Naive thymus-derived CD8-positive, alpha-beta T cell (primary cell): ENCODE results near the gene SLC24A1. TPM values are rescaled to one million over a fixed set of nuclear protein-coding genes. Genes with fewer than 3 reads are reported as not detected.

Experiments used
- ATAC-seq, 2 donors: fragments of 150-1000 bp; cut with Tn5 transposase in 1 of 2; sonication (Bioruptor Pico), chemical (Tn5 transposase) in 1 of 2; 1 replicate in 1 of 2; 2 replicates in 1 of 2; pipeline ENCODE4 v1.10.0; 2021; ENCODE audit warnings: mild to moderate bottlenecking in 2 of 2, moderate library complexity in 2 of 2
- POLR2A ChIA-PET: fragments of 350-600 bp; sonication (Branson Sonifier 250); formaldehyde crosslinking; loops from one replicate; lab custom pipeline; 2021; ENCODE audit warnings: antibody characterized with exemption; lab: Charles Lee
- DNase-seq, 10 donors: peaks; one replicate each; pipeline versions ENCODE4 v3.0.0 to v3.0.0-alpha.2; 2020 to 2022
- H3K27ac Mint-ChIP-seq, 10 donors: one replicate each; pipeline ENCODE4 v1.8.0; 2020 to 2022; ENCODE audit warnings: mild to moderate bottlenecking in 10 of 10, mixed read lengths in 10 of 10, moderate library complexity in 4 of 10, inconsistent platforms in 1 of 10
- H3K27me3 Mint-ChIP-seq, 5 donors: one replicate each; pipeline ENCODE4 v1.8.0; 2021 to 2022; ENCODE audit warnings: mixed read lengths in 5 of 5
- H3K36me3 Mint-ChIP-seq, 3 donors: one replicate each; pipeline ENCODE4 v1.8.0; 2020 to 2022; ENCODE audit warnings: mixed read lengths in 3 of 3, mild to moderate bottlenecking in 2 of 3, inconsistent platforms in 1 of 3
- H3K4me1 Mint-ChIP-seq, 4 donors: one replicate each; pipeline ENCODE4 v1.8.0; 2021 to 2022; ENCODE audit warnings: mixed read lengths in 4 of 4
- H3K4me3 Mint-ChIP-seq, 10 donors: one replicate each; pipeline ENCODE4 v1.8.0; 2020 to 2022; ENCODE audit warnings: mild to moderate bottlenecking in 10 of 10, mixed read lengths in 10 of 10, moderate library complexity in 6 of 10, inconsistent platforms in 1 of 10
- H3K9me3 Mint-ChIP-seq, 9 donors: one replicate each; pipeline ENCODE4 v1.8.0; 2020 to 2022; ENCODE audit warnings: mixed read lengths in 9 of 9, mild to moderate bottlenecking in 3 of 9, inconsistent platforms in 1 of 9, moderate library complexity in 1 of 9
- polyA plus RNA-seq, 3 donors: library from polyadenylated mRNA; unstranded; fragments of 300-500 nt; fragmentation: Illumina TruSeq; gene quantifications; one replicate each; pipeline ENCODE4 v1.2.3, GENCODE V29; 2021
- total RNA-seq, 8 experiments: library from RNA in 2 of 8; stranded (reverse) in 2 of 8; gene quantifications; one replicate each; pipeline ENCODE4 v1.2.3 and lab custom pipeline; 2021 to 2026

Gene SLC24A1
- total and polyA plus RNA-seq, 5 experiments from 2014 or later = 0.93 to 6.6 (median 2.4) TPM

- Mint-ChIP-seq H3K4me1 (no peaks in the 10 kb centered on the region), H3K27me3 (no peaks in the 10 kb centered on the region), H3K4me3 (no peak overlapping the region), H3K27ac (no peak overlapping the region), H3K36me3 (peaks cover 0 to 28% (median 12%) of the 10 kb centered on the region in 3 donors), H3K9me3 (no peaks in the 10 kb centered on the region)
- POLR2A ChIA-PET = no interaction called here
- ATAC-seq (no peak), DNase-seq (no peak)
Observed at GRCh38 chr15:65623103-65623502, 1.4 kb downstream of the SLC24A1 start.

GRCh38 chr15:65626856-65627255 lies 5.1 kb downstream of the SLC24A1 start:
- H3K27me3 Mint-ChIP-seq = no peaks in the 10 kb centered on the region
- POLR2A ChIA-PET = no interaction called here
- H3K4me3 Mint-ChIP-seq = no peak overlapping the region
- H3K36me3 Mint-ChIP-seq = peaks cover 0 to 22% (median 17%) of the 10 kb centered on the region in 3 donors
- no peak for ATAC-seq
- H3K4me1 Mint-ChIP-seq = peaks cover 0 to 5% (median 2%) of the 10 kb centered on the region in 4 donors
- DNase-seq = no peak
- no peaks in the 10 kb centered on the region for H3K9me3 Mint-ChIP-seq
- no peak overlapping the region for H3K27ac Mint-ChIP-seq

GRCh38 chr15:65629548-65629947 lies 7.8 kb downstream of the SLC24A1 start:
- no peak overlapping the region for H3K4me3 Mint-ChIP-seq
- H3K9me3 Mint-ChIP-seq = no peaks in the 10 kb centered on the region
- POLR2A ChIA-PET = no interaction called here
- no peak overlapping the region for H3K27ac Mint-ChIP-seq
- ATAC-seq (no peak), DNase-seq (no peak)
- peaks cover 0 to 6% (median 2%) of the 10 kb centered on the region in 4 donors for H3K4me1 Mint-ChIP-seq
- H3K36me3 Mint-ChIP-seq = peaks cover 0 to 17% (median 11%) of the 10 kb centered on the region in 3 donors
- H3K27me3 Mint-ChIP-seq = no peaks in the 10 kb centered on the region

GRCh38 chr15:65630760-65631159 lies 9.0 kb downstream of the SLC24A1 start:
- Mint-ChIP-seq H3K27ac (no peak overlapping the region), H3K4me1 (peaks cover 0 to 6% (median 2%) of the 10 kb centered on the region in 4 donors), H3K9me3 (no peaks in the 10 kb centered on the region), H3K27me3 (no peaks in the 10 kb centered on the region), H3K4me3 (no peak overlapping the region), H3K36me3 (peaks cover 0 to 13% (median 7%) of the 10 kb centered on the region in 3 donors)
- POLR2A ChIA-PET = no interaction called here
- ATAC-seq (no peak), DNase-seq (no peak)

GRCh38 chr15:65631503-65631902 lies 9.8 kb downstream of the SLC24A1 start:
- peaks cover 0 to 7% (median 6%) of the 10 kb centered on the region in 3 donors for H3K36me3 Mint-ChIP-seq
- DNase-seq (no peak), ATAC-seq (no peak)
- no peaks in the 10 kb centered on the region for H3K9me3 Mint-ChIP-seq
- H3K27me3 Mint-ChIP-seq = no peaks in the 10 kb centered on the region
- H3K4me1 Mint-ChIP-seq = peaks cover 0 to 6% (median 2%) of the 10 kb centered on the region in 4 donors
- H3K4me3 Mint-ChIP-seq = peak overlapping the region in 1 of 10 donors; percentile 31
- H3K27ac Mint-ChIP-seq = no peak overlapping the region
- POLR2A ChIA-PET = no interaction called here

- no peak for ATAC-seq
- H3K4me1 Mint-ChIP-seq = peaks cover 0 to 8% (median 3%) of the 10 kb centered on the region in 4 donors
- POLR2A ChIA-PET = no interaction called here
Observed at GRCh38 chr15:65632780-65633375, 11.1 kb downstream of the SLC24A1 start.

GRCh38 chr15:65633752-65634151 lies 12.0 kb downstream of the SLC24A1 start:
- H3K4me3 Mint-ChIP-seq = no peak overlapping the region
- no peaks in the 10 kb centered on the region for H3K9me3 Mint-ChIP-seq
- DNase-seq (no peak), ATAC-seq (no peak)
- peak overlapping the region in 1 of 10 donors; percentile 66 for H3K27ac Mint-ChIP-seq
- peaks cover 0 to 4% (median 3%) of the 10 kb centered on the region in 3 donors for H3K36me3 Mint-ChIP-seq
- POLR2A ChIA-PET = no interaction called here
- no peaks in the 10 kb centered on the region for H3K27me3 Mint-ChIP-seq
- peaks cover 6 to 14% (median 8%) of the 10 kb centered on the region in 4 donors for H3K4me1 Mint-ChIP-seq

More at GRCh38 chr15:65632780-65633375, 11.1 kb downstream of the SLC24A1 start:
- no peak for DNase-seq
- no peak overlapping the region for H3K27ac Mint-ChIP-seq
- peaks cover 0 to 4% (median 3%) of the 10 kb centered on the region in 3 donors for H3K36me3 Mint-ChIP-seq
- H3K9me3 Mint-ChIP-seq = no peaks in the 10 kb centered on the region
- H3K4me3 Mint-ChIP-seq = no peak overlapping the region
- H3K27me3 Mint-ChIP-seq = no peaks in the 10 kb centered on the region

- Mint-ChIP-seq H3K4me1 (peaks cover 9 to 20% (median 11%) of the 10 kb centered on the region in 4 donors), H3K27ac (peak overlapping the region in 1 of 10 donors; percentile 66), H3K9me3 (no peaks in the 10 kb centered on the region), H3K36me3 (peaks cover 0 to 3% (median 2%) of the 10 kb centered on the region in 3 donors), H3K27me3 (no peaks in the 10 kb centered on the region), H3K4me3 (no peak overlapping the region)
- DNase-seq (no peak), ATAC-seq (no peak)
- POLR2A ChIA-PET = no interaction called here
Observed at GRCh38 chr15:65634356-65634755, 12.6 kb downstream of the SLC24A1 start.

GRCh38 chr15:65638109-65638508 lies 16.4 kb downstream of the SLC24A1 start:
- Mint-ChIP-seq H3K27ac (peak overlapping the region in 1 of 10 donors; percentile 41), H3K4me1 (peaks cover 8 to 14% (median 10%) of the 10 kb centered on the region in 4 donors), H3K36me3 (peaks cover 0 to 3% (median 0%) of the 10 kb centered on the region in 3 donors), H3K9me3 (no peaks in the 10 kb centered on the region), H3K4me3 (no peak overlapping the region), H3K27me3 (no peaks in the 10 kb centered on the region)
- POLR2A ChIA-PET = interaction anchor here (0.6 to 1.4 kb wide), 2 partner anchors 232 to 240 kb away, joined by 3 to 4 read pairs; partner anchors contain the start of gene RAB11A
- no peak for DNase-seq
- ATAC-seq = peak in 1 of 2 donors; percentile 8

- Mint-ChIP-seq H3K27me3 (no peaks in the 10 kb centered on the region), H3K4me1 (peaks cover 8 to 14% (median 10%) of the 10 kb centered on the region in 4 donors), H3K27ac (no peak overlapping the region), H3K4me3 (peak overlapping the region in 1 of 10 donors; percentile 6), H3K36me3 (peaks cover 0 to 3% (median 0%) of the 10 kb centered on the region in 3 donors), H3K9me3 (no peaks in the 10 kb centered on the region)
- ATAC-seq (peak; percentile 84), DNase-seq (peak in 9 of 10 donors; percentile 11 to 77 (median 55))
- POLR2A ChIA-PET = interaction anchor here (0.6 to 1.4 kb wide), 5 partner anchors 27 to 241 kb away, joined by 3 to 4 read pairs (median 3); partner anchors contain the start of genes INTS14 and RAB11A
Observed at GRCh38 chr15:65638681-65639089, 16.9 kb downstream of the SLC24A1 start.

GRCh38 chr15:65639509-65639908 lies 17.8 kb downstream of the SLC24A1 start:
- no peak overlapping the region for H3K27ac Mint-ChIP-seq
- H3K27me3 Mint-ChIP-seq = no peaks in the 10 kb centered on the region
- DNase-seq = no peak
- H3K4me3 Mint-ChIP-seq = no peak overlapping the region
- peaks cover 0 to 3% (median 0%) of the 10 kb centered on the region in 3 donors for H3K36me3 Mint-ChIP-seq
- H3K4me1 Mint-ChIP-seq = peaks cover 8 to 14% (median 10%) of the 10 kb centered on the region in 4 donors
- no peaks in the 10 kb centered on the region for H3K9me3 Mint-ChIP-seq
- ATAC-seq = no peak
- POLR2A ChIA-PET = interaction anchor here (0.5 to 1.4 kb wide), 4 partner anchors 28 to 1719 kb away, joined by 3 to 4 read pairs (median 4); partner anchors contain the start of genes INTS14 and RAB11A

GRCh38 chr15:65641768-65642475 lies 20.2 kb downstream of the SLC24A1 start:
- no peaks in the 10 kb centered on the region for H3K9me3 Mint-ChIP-seq
- POLR2A ChIA-PET = no interaction called here
- H3K36me3 Mint-ChIP-seq = no peaks in the 10 kb centered on the region
- H3K27me3 Mint-ChIP-seq = no peaks in the 10 kb centered on the region
- DNase-seq = no peak
- ATAC-seq = no peak
- peaks cover 8 to 14% (median 11%) of the 10 kb centered on the region in 4 donors for H3K4me1 Mint-ChIP-seq
- peak overlapping the region in 2 of 10 donors; percentile 12 to 61 for H3K27ac Mint-ChIP-seq
- H3K4me3 Mint-ChIP-seq = no peak overlapping the region

- peak overlapping the region in 3 of 10 donors; percentile 43 to 71 (median 46) for H3K27ac Mint-ChIP-seq
- ATAC-seq (no peak), DNase-seq (no peak)
- H3K4me1 Mint-ChIP-seq = peaks cover 8 to 14% (median 11%) of the 10 kb centered on the region in 4 donors
- no peak overlapping the region for H3K4me3 Mint-ChIP-seq
- H3K36me3 Mint-ChIP-seq = no peaks in the 10 kb centered on the region
- H3K27me3 Mint-ChIP-seq = no peaks in the 10 kb centered on the region
- POLR2A ChIA-PET = no interaction called here
- no peaks in the 10 kb centered on the region for H3K9me3 Mint-ChIP-seq
Observed at GRCh38 chr15:65642594-65642993, 20.9 kb downstream of the SLC24A1 start.
